Measurements from ENCODE around the gene DENND1A. TPM values are rescaled to one million over a fixed set of nuclear protein-coding genes. Genes with fewer than 3 reads are reported as not detected.

Gene DENND1A
- total RNA-seq, 1 experiment from 2014 or later = 29.7 TPM

DNA sequence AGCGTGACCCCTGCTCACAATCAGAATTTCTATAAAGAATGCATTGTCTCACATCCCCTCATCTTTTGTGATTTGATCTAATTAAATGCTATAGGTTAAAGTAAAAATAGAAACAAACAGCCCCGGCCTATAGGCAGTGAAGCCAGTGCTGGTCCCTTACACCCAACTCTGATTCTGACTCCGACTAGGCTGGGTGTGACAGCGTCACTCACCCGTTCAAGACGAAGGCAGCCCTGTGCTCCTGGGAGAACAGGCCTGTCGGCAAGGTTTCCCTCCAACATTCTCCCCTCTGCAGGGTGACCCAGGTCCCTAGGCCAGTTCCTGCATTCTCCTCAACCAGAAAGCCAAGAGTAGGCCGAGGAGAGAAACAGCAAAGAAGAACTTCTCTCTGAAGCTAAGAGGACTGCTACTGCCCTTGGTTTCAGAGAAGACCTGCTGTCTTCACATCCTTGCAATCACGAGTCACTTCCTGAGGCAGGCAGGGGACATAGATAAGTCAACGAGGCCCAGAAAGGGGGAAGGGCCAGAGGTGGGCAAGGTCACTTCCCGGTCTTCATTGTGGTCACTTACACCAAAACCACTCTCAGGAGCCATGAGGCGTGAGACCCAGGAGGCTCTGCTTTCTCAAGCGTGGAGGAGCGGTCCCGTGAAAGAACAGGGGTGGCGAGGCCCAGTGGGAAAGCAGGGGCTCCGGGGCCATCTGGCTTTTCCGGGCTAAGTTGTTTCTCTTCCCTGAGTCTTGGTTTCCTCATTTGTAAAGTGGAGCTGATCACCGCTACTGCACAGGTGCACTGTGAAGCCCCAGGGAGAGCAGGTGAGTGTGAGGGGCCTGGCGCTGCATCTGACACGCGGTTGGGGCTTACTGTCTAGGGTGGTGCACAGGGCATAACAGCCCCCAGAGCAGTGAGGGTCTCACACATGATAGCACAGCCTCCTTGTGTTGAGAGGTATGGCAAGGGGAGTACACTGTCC lies 373.2 kb downstream of the DENND1A start:
- Histone ChIP-seq H3K4me3 (ENCODE audit: low read length) (no peak overlapping the region), H3F3A (ENCODE audit: low read length, unreplicated experiment) (no peaks in the 10 kb centered on the region), H3K9me3 (ENCODE audit: low read length) (no peaks in the 10 kb centered on the region), H3K79me2 (ENCODE audit: low read length) (no peaks in the 10 kb centered on the region), H3K9ac (ENCODE audit: low read length) (no peak overlapping the region), H3K4me1 (ENCODE audit: insufficient read depth, low read length) (no peaks in the 10 kb centered on the region; the same call in 1 of the 2 replicates), H3K36me3 (ENCODE audit: low read depth, low read length) (no peaks in the 10 kb centered on the region), H3K27me3 (ENCODE audit: low read length) (no peaks in the 10 kb centered on the region), H3K4me2 (ENCODE audit: low read length) (no peak overlapping the region), H4K20me1 (ENCODE audit: low read length) (no peaks in the 10 kb centered on the region), H3K9me2 (replicated peaks; ENCODE audit: low read length) (no peaks in the 10 kb centered on the region), H2AFZ (ENCODE audit: low read length) (no peak overlapping the region), H3K27ac (ENCODE audit: low read length) (no peak overlapping the region)
- intact Hi-C loops (cut with micrococcal nuclease) = no loop called here
- TF ChIP-seq EZH2 (IDR thresholded peaks at IDR 0.05; ENCODE audit: low read length, unreplicated experiment) (no peak), EZH2phosphoT487 (IDR thresholded peaks at IDR 0.05; ENCODE audit: borderline replicate concordance, low read length) (no peak)
- TF ChIP-seq, protein P1, sequence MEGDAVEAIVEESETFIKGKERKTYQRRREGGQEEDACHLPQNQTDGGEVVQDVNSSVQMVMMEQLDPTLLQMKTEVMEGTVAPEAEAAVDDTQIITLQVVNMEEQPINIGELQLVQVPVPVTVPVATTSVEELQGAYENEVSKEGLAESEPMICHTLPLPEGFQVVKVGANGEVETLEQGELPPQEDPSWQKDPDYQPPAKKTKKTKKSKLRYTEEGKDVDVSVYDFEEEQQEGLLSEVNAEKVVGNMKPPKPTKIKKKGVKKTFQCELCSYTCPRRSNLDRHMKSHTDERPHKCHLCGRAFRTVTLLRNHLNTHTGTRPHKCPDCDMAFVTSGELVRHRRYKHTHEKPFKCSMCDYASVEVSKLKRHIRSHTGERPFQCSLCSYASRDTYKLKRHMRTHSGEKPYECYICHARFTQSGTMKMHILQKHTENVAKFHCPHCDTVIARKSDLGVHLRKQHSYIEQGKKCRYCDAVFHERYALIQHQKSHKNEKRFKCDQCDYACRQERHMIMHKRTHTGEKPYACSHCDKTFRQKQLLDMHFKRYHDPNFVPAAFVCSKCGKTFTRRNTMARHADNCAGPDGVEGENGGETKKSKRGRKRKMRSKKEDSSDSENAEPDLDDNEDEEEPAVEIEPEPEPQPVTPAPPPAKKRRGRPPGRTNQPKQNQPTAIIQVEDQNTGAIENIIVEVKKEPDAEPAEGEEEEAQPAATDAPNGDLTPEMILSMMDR (conservative IDR thresholded peaks at IDR 0.05; ENCODE audit: low read depth, low read length) = no peak
- no TSS peak for BruUV-seq (replicated peaks)
- ATAC-seq (no peak; the same call in 1 of the 2 replicates), DNase-seq (no peak)
- CTCF ChIA-PET = no interaction called here
- POLR2A ChIA-PET (ENCODE audit: unreplicated experiment) = no interaction called here

DNA sequence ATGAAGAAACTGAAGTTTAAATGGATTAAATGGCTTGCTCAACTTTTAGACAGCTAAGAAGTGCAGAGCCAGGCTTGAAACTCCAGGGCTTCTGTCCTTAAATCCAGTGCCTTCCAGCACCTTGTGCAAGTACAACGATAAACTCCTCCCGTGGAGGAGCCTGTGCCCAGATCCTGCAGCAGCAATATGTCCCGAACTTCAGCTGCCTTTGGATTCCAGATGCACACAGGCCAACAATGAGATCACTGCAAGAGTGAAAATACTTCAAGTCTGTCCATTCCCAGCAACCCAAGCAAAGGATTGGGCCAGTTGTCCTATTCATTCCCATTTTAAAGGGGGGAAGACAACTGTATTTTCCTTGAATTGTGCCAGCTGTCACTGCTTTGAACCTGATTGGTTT lies 374.3 kb downstream of the DENND1A start:
- Histone ChIP-seq H3K4me1 (ENCODE audit: insufficient read depth, low read length) (no peaks in the 10 kb centered on the region; the same call in 1 of the 2 replicates), H3K9ac (ENCODE audit: low read length) (no peak overlapping the region), H3K9me2 (replicated peaks; ENCODE audit: low read length) (no peaks in the 10 kb centered on the region), H3K4me3 (ENCODE audit: low read length) (no peak overlapping the region), H3K27ac (ENCODE audit: low read length) (no peak overlapping the region), H4K20me1 (ENCODE audit: low read length) (no peaks in the 10 kb centered on the region), H3K36me3 (ENCODE audit: low read depth, low read length) (no peaks in the 10 kb centered on the region), H2AFZ (ENCODE audit: low read length) (no peak overlapping the region), H3K4me2 (ENCODE audit: low read length) (no peak overlapping the region), H3F3A (ENCODE audit: low read length, unreplicated experiment) (no peaks in the 10 kb centered on the region), H3K79me2 (ENCODE audit: low read length) (no peaks in the 10 kb centered on the region), H3K9me3 (ENCODE audit: low read length) (no peaks in the 10 kb centered on the region), H3K27me3 (ENCODE audit: low read length) (no peaks in the 10 kb centered on the region)
- ChIA-PET CTCF (no interaction called here), POLR2A (ENCODE audit: unreplicated experiment) (no interaction called here)
- no TSS peak for BruUV-seq (replicated peaks)
- intact Hi-C loops (cut with micrococcal nuclease) = no loop called here
- DNase-seq (no peak), ATAC-seq (no peak)
- TF ChIP-seq EZH2phosphoT487 (IDR thresholded peaks at IDR 0.05; ENCODE audit: borderline replicate concordance, low read length) (no peak), EZH2 (IDR thresholded peaks at IDR 0.05; ENCODE audit: low read length, unreplicated experiment) (no peak)
- TF ChIP-seq, protein P1 (conservative IDR thresholded peaks at IDR 0.05; ENCODE audit: low read depth, low read length) = no peak

DNA sequence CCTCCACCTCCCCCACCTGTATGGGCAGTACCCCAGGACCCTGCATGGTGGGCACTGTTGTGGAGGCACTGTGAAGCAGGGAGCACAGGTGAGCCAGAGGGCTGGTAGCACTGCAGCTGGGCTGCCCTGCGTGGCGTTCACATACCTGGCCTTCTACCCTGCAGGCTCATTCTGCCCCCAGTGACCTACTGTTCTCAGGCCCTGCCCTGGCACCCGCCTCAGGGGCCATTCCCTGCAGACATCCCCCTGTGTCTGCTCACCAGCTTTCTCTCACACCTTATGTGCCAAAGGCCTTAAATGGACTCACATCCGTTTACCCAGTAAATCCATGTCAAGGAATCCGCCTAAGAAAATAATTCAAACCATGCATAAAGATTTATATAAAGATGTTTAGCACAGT lies 377.4 kb downstream of the DENND1A start:
- DNase-seq (no peak), ATAC-seq (no peak)
- no peaks in the 10 kb centered on the region; the same call in 1 of the 2 replicates for H3K4me1 ChIP-seq (ENCODE audit: insufficient read depth, low read length)
- ChIA-PET CTCF (no interaction called here), POLR2A (ENCODE audit: unreplicated experiment) (no interaction called here)
- no peaks in the 10 kb centered on the region for H3K27me3 ChIP-seq (ENCODE audit: low read length)
- no peaks in the 10 kb centered on the region for H3K79me2 ChIP-seq (ENCODE audit: low read length)
- no peak overlapping the region for H3K9ac ChIP-seq (ENCODE audit: low read length)
- H3K36me3 ChIP-seq (ENCODE audit: low read depth, low read length) = no peaks in the 10 kb centered on the region
- H2AFZ ChIP-seq (ENCODE audit: low read length) = no peak overlapping the region
- no peak overlapping the region for H3K27ac ChIP-seq (ENCODE audit: low read length)
- BruUV-seq (replicated peaks) = no TSS peak
- H3K9me2 ChIP-seq (replicated peaks; ENCODE audit: low read length) = no peaks in the 10 kb centered on the region
- intact Hi-C loops (cut with micrococcal nuclease) = no loop called here
- no peaks in the 10 kb centered on the region for H3F3A ChIP-seq (ENCODE audit: low read length, unreplicated experiment)
- TF ChIP-seq, protein P1 (conservative IDR thresholded peaks at IDR 0.05; ENCODE audit: low read depth, low read length) = no peak
- TF ChIP-seq EZH2phosphoT487 (IDR thresholded peaks at IDR 0.05; ENCODE audit: borderline replicate concordance, low read length) (no peak), EZH2 (IDR thresholded peaks at IDR 0.05; ENCODE audit: low read length, unreplicated experiment) (no peak)
- H3K4me2 ChIP-seq (ENCODE audit: low read length) = no peak overlapping the region
- no peak overlapping the region for H3K4me3 ChIP-seq (ENCODE audit: low read length)
- H3K9me3 ChIP-seq (ENCODE audit: low read length) = no peaks in the 10 kb centered on the region
- H4K20me1 ChIP-seq (ENCODE audit: low read length) = no peaks in the 10 kb centered on the region

All from PC-3 (cell line).